Skeletal muscle cell (primary cell): ENCODE data around the gene TBC1D2.
"Not testable (repeated sequence)": the region's sequence is repeated elsewhere in the genome, so short reads cannot be mapped to it uniquely, and the experiment has no call there.

Experiments used
- DNase-seq: peaks from one replicate; pipeline ENCODE4 v3.0.0-alpha.2; 2010; ENCODE audit warnings: low read depth
- H3K4me3 ChIP-seq: 2 replicates; pipeline ENCODE4 v1.5.1; 2011; ENCODE audit warnings: low read depth, mild to moderate bottlenecking, control low read depth, low read length, moderate library complexity

TBC1D2 gene

GRCh38 chr9:98276907-98277469 is 21.5 kb upstream of the TBC1D2 start:
- no peak overlapping the region for H3K4me3 ChIP-seq
- no peak for DNase-seq

- DNase-seq, result no peak
- H3K4me3 ChIP-seq, result no peak overlapping the region
These were observed 19.7 kb upstream of the TBC1D2 start for GRCh38 chr9:98275159-98275558.

- H3K4me3 ChIP-seq, result no peak overlapping the region
- no peak for DNase-seq
These were observed 16.6 kb upstream of the TBC1D2 start for GRCh38 chr9:98272083-98272482.

- no peak for DNase-seq
- no peak overlapping the region for H3K4me3 ChIP-seq
These were observed 16.0 kb upstream of the TBC1D2 start for GRCh38 chr9:98271479-98271878.

GRCh38 chr9:98270284-98270683 is 14.8 kb upstream of the TBC1D2 start:
- H3K4me3 ChIP-seq, DNase-seq: not testable (repeated sequence)

GRCh38 chr9:98269652-98270051 is 14.2 kb upstream of the TBC1D2 start:
- not testable (repeated sequence) for H3K4me3 ChIP-seq, DNase-seq

GRCh38 chr9:98267556-98267955 is 12.1 kb upstream of the TBC1D2 start:
- H3K4me3 ChIP-seq, DNase-seq: not testable (repeated sequence)

GRCh38 chr9:98264516-98264915 is 9.1 kb upstream of the TBC1D2 start:
- no peak overlapping the region for H3K4me3 ChIP-seq
- DNase-seq, result no peak

- no peak overlapping the region for H3K4me3 ChIP-seq
- DNase-seq, result peak; percentile 47
These were observed 8.3 kb upstream of the TBC1D2 start for GRCh38 chr9:98263482-98264357.

- DNase-seq, result no peak
- H3K4me3 ChIP-seq, result no peak overlapping the region
These were observed 7.6 kb upstream of the TBC1D2 start for GRCh38 chr9:98263080-98263479.

GRCh38 chr9:98262056-98262455 is 6.6 kb upstream of the TBC1D2 start:
- no peak overlapping the region for H3K4me3 ChIP-seq
- no peak for DNase-seq

- no peak overlapping the region for H3K4me3 ChIP-seq
- DNase-seq, result no peak
These were observed 5.2 kb upstream of the TBC1D2 start for GRCh38 chr9:98260635-98261034.

GRCh38 chr9:98259791-98260190 is 4.3 kb upstream of the TBC1D2 start:
- H3K4me3 ChIP-seq, result no peak overlapping the region
- no peak for DNase-seq

- no peak for DNase-seq
These were observed 1.3 kb upstream of the TBC1D2 start for GRCh38 chr9:98256756-98257155.

GRCh38 chr9:98255061-98255577 is 330 bp downstream of the TBC1D2 start:
- H3K4me3 ChIP-seq, result peak overlapping the region; percentile 93
- no peak for DNase-seq

More at GRCh38 chr9:98256756-98257155, 1.3 kb upstream of the TBC1D2 start:
- peak overlapping the region; percentile 93 for H3K4me3 ChIP-seq

GRCh38 chr9:98254228-98255060 is 1.0 kb downstream of the TBC1D2 start:
- DNase-seq, result no peak
- peak overlapping the region; percentile 93 for H3K4me3 ChIP-seq

- H3K4me3 ChIP-seq, result peak overlapping the region; percentile 93
- DNase-seq, result no peak
These were observed 1.9 kb downstream of the TBC1D2 start for GRCh38 chr9:98253565-98253964.

GRCh38 chr9:98251551-98251950 is 3.9 kb downstream of the TBC1D2 start:
- no peak for DNase-seq
- H3K4me3 ChIP-seq, result no peak overlapping the region

GRCh38 chr9:98249771-98250170 is 5.7 kb downstream of the TBC1D2 start:
- DNase-seq, result no peak
- H3K4me3 ChIP-seq, result no peak overlapping the region
